ENCODE measurements around the gene PRXL2B.

PRXL2B gene

GRCh38 chr1:2606881-2607621, 20.5 kb downstream of the PRXL2B start:
- DNase-seq (ENCODE audit: low spot score): no peak
- TF ChIP-seq CTCF (IDR thresholded peaks at IDR 0.05; ENCODE audit: extremely low read depth, missing control alignments): no peak

- TF ChIP-seq CTCF (IDR thresholded peaks at IDR 0.05; ENCODE audit: extremely low read depth, missing control alignments): no peak
- DNase-seq (ENCODE audit: low spot score): no peak
Measured at GRCh38 chr1:2607641-2608091, 21.1 kb downstream of the PRXL2B start.

GRCh38 chr1:2609319-2610035, 22.9 kb downstream of the PRXL2B start:
- DNase-seq (ENCODE audit: low spot score): no peak
- TF ChIP-seq CTCF (IDR thresholded peaks at IDR 0.05; ENCODE audit: extremely low read depth, missing control alignments): no peak

- no peak for DNase-seq (ENCODE audit: low spot score)
- TF ChIP-seq CTCF (IDR thresholded peaks at IDR 0.05; ENCODE audit: extremely low read depth, missing control alignments): no peak
Measured at GRCh38 chr1:2610036-2610959, 23.7 kb downstream of the PRXL2B start.

GRCh38 chr1:2611031-2611501, 24.5 kb downstream of the PRXL2B start:
- TF ChIP-seq CTCF (IDR thresholded peaks at IDR 0.05; ENCODE audit: extremely low read depth, missing control alignments): no peak

GRCh38 chr1:2611621-2612437, 25.3 kb downstream of the PRXL2B start:
- no peak for TF ChIP-seq CTCF (IDR thresholded peaks at IDR 0.05; ENCODE audit: extremely low read depth, missing control alignments)
- no peak for DNase-seq (ENCODE audit: low spot score)

More at GRCh38 chr1:2611031-2611501, 24.5 kb downstream of the PRXL2B start:
- DNase-seq (ENCODE audit: low spot score): no peak
